Activated T-cell treated with anti-CD3 and anti-CD28 coated beads for 24 hours (primary cell): Measurements from ENCODE around the gene DOP1B.
A peak's percentile ranks its signal among the peaks of the same experiment; 100 is the strongest.

Source experiments
- DNase-seq: peaks from one replicate; pipeline ENCODE4 v3.0.0-alpha.2; 2020; ENCODE audit warnings: low read depth

DOP1B gene

DNA sequence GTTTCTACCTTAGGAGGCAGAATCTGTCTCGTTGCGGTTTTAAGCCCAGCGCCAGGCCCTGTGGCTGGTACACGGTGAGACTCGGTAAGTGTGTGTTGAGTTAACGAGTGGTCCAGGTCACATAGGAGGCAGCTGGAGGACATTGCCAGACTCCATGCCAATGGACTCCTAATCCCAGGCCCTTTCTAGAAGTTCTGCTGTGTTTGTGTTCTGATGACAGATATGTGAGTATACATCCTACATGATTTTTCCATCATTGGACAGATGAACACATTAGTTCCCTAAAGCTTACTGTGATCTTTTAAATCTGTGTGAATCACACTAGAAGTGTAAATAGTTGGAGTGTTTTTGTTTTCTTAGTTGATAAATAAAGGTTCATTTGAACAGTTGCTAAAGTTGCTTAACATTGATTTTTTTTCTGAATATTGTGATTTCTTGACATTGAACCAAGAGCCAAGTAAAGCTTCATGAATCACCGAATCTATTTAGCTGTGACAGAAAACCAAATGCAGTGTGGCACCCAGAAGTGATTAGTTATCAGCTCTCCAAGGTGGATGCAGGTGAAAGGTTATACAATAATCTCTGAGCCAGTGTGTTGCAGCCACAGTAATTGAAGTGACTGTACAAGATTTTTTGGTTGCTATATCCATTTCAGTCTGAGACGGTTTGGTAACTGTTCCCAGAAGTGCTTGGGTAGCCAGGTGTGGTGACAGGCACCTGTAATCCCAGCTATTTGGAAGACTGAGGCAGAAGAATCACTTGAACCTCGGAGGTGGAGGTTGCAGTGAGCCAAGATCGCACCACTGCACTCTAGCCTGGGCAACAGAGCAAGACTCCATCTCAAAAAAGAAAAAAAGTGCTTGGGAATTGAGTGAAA, 46.3 kb downstream of the DOP1B start:
- DNase-seq: no peak

DNA sequence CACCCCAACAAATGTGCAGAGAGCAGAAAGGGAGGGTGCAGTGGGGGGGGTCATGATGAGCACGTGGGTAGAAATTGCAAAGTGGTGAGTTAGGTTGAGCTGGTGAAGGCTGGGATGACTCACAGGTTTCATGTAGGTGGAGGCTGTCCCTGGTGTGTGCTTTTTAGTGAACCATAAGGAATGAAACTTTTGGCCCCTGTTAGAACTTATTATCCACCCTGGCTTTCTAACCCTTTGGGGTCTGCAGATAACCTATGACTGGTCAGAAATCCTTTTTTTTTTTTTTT, 46.9 kb downstream of the DOP1B start:
- peak; percentile 46 for DNase-seq

DNA sequence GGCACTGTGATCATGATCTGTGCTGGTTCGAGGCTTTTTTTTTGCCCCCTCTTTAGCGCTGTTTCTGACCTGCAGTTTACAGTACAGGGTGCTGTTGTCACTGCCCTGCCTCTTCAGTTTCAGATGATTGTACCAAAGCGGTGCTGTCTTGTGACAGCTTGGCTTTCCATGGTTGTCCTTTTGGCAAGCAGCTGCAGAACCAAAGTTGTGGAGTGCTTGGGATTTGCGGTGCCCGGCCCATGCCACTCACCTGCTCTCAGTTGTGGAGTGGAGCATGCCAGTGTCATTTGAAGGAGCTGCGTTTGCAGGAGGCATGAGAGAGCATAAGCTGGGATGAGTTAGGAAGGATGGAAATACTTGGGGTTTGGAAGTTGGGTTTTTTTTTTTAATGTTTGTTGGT, 48.4 kb downstream of the DOP1B start:
- DNase-seq: no peak

DNA sequence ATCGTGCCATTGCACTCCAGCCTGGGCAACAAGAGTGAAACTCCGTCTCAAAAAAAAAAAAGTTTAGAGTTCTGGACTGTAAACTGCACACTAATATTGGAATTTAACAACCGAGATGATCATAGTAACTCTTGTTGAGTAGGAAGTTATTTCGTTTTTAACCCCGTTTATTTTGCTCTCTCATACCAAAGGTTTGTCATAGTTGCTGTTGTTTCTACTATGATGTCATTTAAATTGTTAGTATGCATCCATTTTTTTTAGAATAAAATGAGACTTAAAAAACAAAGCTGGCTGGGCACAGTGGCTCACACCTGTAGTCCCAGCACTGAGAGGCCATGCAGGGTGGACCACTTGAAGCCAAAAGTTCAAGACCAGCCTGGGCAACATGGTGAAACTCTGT, 49.3 kb downstream of the DOP1B start:
- no peak for DNase-seq
